Hypothalamus (tissue), 51 donors: ENCODE results near the gene RAP1GAP.
A peak's percentile ranks its signal among the peaks of the same experiment; 100 is the strongest.
"Not testable (repeated sequence)": the region's sequence is repeated elsewhere in the genome, so short reads cannot be mapped to it uniquely, and the experiment has no call there.

Source experiments
- DNase-seq, 51 donors: peaks; one replicate each; lab custom pipeline; 2025; lab: John Stamatoyannopoulos, UW

Gene RAP1GAP

DNA sequence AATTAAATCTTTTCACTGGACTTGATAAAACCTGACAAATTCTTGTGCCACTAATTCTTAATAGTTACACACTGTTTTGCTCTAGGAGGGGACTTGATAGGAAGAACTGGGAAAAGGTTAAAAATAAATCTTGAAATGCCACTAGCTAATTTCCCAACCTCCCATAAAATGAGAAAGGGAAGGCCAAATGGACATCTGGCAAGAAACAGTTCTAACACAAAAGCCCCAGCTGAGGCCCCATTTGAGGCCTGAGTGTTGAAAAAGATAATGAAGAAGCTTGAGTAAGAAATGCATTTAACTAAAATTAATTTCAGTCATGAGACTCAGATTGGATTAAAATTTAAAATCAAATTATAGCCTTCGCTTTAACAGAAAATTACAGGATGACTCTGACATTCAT lies 11.2 kb upstream of the RAP1GAP start:
- DNase-seq = no peak

DNA sequence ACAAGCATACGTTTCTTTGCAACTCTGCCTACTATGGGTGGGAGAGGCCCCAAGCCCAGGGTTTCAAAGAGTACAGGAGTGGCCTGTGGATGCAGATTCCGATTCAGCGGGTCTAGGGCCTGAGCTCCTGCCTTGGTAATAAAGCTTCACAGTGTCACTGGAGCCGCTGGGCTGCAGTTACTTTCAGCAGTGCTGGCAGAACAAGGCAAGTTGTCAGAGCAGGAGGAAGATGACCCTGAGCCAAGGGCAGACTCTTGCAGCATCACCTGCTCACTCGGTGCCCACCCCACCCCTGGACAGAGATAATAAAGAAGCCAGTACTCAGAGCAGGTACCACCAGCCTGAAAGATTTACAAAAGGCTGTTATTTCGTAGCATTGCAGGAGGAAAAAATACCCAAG lies 8.0 kb upstream of the RAP1GAP start:
- DNase-seq = no peak

DNA sequence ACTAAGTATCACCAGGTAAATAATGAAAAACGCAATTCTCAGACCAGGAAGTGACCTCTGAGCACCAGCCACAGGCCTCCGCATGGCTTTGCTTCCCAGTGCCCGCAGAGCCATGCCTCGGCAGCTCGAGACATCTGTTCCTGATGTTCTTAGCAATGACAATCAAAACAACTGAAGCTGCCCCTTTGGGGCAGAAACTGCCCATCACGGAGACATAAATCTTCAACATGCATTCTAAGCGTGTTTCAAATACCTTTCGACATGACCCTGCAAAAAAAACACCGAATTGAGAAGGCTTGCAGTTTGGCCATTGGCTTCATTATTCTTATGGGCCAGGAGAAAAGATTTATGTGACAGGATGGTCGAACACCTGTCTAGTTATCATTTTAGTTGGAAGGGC lies 5.8 kb upstream of the RAP1GAP start:
- no peak for DNase-seq

DNA sequence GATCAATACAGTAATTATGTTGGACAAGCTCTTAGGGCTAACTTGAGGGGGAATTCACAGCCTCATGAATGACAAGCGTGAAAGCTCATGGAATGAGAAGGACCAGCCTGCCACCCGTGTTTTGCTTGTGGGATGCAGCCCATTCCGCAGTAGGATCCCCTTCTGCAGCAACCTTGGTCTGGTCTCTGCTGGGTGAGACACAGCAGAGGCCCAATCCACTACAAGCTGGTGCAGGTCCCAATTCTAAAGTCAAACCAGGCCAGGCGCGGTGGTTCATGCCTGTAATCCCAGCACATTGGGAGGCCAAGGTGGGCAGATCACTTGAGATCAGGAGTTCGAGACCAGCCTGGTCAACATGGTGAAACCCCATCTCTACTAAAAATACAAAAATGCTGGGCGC lies 4.7 kb upstream of the RAP1GAP start:
- not testable (repeated sequence) for DNase-seq

GRCh38 chr1:21673277-21673780 lies 4.2 kb upstream of the RAP1GAP start:
- peak in 15 of 51 donors; percentile 21 to 71 (median 40) for DNase-seq

DNA sequence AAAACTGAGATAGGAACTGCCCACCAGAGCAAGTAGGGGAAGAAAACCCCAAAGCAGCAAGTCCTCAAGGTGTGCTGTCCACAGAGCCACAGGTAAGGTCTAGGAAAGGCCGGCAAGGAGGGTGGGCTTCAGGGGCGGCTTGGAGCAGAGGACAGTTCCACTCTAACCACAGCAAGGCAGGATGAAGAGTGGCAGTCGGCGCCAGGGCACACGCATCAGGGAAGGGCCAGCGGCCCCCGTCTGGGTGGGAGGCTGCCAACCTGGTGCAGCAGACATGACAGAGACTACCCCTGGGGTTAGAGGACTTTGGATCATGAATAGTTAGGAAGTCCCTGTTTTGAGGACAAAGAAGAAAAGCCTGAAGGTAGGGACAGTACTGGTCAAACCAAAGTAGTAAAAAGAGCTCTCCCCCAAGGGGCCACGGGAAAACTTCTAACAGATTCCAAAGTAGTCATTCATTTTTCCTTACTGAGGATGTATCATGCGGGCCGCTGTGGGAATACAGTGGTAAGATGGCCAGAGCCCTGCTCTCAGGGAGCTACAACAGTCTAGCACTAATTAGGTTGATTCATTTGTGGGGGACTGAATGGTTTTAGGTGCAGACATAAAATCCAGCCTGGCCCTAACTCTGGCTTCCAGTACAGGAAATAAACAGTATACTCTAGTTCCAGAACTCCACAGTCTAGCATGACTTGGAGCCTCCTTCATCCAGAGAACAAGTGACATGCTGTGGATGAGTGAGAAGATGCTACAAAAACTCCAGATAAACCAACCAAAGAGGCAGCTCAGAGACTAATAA lies 3.5 kb upstream of the RAP1GAP start:
- no peak for DNase-seq

DNA sequence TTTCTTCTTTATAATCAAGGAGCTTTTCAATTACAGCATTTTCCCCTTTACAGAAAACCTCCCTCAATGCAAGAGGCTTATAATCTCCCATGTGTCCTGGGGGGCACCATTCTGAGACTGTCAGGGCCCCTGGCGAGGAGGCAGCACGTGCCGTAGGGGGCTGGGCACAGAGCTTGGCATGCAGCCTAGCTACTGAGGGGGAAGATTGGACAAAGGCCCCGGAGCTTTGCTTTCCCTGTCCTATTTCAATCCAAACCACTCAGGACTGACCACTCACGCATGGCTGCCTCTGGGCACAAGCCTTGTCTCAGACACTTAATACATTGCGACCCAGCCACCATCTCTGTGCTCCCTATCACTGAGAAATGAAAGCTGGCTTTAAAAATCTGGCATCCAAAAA lies 2.8 kb upstream of the RAP1GAP start:
- peak in 7 of 51 donors; percentile 19 to 36 (median 28) for DNase-seq

GRCh38 chr1:21670956-21671902 lies 2.1 kb upstream of the RAP1GAP start:
- no peak for DNase-seq

DNA sequence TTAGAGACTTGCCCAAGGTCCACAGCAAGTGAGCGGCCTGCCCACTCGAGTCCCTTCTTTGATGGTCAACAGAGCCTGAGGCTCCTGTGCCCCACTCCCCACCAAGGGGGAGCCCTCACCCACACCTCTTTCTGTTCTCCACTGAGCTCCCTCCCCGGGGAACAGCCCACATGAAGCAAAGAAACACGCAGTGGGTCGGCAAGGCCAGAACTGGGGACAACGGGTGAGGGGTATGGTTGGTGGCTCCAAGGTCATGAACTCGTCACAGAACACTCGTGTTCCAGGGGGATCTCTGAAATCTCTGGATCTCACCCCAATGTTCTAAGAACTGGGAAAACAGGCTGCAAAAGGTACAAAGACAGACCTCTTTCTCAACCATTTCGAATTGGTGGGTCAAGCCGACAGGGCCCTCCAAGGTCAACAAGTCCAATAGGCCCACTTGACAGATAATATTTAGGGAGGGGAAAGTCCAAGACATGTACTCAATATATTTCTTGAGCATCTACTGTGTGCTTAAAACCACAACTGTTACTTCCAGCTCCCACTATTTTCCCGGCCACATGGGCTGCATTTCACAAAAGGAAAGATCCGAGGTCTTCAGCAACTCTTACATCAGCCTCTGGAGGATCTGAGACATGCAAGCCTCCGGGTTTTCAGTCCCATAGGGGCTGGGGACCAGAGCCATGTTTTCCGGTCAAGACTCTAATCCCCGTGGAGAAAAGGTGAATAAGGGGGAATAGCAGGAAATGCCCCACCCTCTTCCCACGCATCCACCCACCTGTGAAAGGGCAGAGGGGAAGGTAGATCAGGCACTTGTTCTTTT lies 1.1 kb upstream of the RAP1GAP start:
- no peak for DNase-seq

GRCh38 chr1:21668951-21669257 lies 253 bp downstream of the RAP1GAP start:
- no peak for DNase-seq

- no peak for DNase-seq
Measured at GRCh38 chr1:21668232-21668950, 766 bp downstream of the RAP1GAP start.

- no peak for DNase-seq
Measured at GRCh38 chr1:21667348-21668231, 1.6 kb downstream of the RAP1GAP start.

DNA sequence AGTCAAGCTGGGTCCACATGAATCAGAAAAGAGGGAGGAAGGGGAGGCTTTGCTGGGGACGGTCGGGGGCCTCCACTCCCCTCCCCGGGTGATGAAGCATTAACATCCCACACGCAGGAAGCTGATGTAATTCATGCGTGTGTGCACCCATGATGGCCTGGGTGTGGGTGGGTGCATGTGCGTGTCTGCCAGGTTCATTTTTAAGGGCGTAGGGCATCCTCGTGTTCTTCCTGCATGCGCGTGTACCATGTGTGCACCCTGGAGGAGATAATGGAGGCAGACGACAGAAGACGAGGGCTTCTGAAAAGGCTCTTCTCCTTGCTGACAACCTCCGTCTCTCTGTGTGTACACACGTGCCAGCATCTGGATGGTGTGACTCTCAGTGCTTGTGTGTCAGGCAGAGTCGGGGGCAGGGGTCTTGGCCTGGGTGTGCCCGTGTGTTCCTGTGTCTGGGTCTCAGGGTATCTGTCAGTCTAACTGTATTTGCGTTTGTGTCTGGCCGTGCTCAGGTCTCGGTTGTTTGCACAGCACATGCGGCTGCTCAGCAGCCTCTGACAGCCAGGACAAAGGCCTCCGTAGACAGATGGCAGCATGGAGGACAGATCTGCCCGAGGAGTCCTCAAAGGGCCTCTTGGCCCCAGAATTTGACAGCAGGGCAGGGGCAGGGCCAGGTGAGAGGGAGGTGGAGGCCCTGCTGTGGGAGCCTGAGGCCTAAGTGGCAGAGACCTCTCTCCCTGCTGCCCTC lies 2.4 kb downstream of the RAP1GAP start:
- DNase-seq = peak in 2 of 51 donors; percentile 25 to 62

- no peak for DNase-seq
Measured at GRCh38 chr1:21665711-21666575, 3.2 kb downstream of the RAP1GAP start.

DNA sequence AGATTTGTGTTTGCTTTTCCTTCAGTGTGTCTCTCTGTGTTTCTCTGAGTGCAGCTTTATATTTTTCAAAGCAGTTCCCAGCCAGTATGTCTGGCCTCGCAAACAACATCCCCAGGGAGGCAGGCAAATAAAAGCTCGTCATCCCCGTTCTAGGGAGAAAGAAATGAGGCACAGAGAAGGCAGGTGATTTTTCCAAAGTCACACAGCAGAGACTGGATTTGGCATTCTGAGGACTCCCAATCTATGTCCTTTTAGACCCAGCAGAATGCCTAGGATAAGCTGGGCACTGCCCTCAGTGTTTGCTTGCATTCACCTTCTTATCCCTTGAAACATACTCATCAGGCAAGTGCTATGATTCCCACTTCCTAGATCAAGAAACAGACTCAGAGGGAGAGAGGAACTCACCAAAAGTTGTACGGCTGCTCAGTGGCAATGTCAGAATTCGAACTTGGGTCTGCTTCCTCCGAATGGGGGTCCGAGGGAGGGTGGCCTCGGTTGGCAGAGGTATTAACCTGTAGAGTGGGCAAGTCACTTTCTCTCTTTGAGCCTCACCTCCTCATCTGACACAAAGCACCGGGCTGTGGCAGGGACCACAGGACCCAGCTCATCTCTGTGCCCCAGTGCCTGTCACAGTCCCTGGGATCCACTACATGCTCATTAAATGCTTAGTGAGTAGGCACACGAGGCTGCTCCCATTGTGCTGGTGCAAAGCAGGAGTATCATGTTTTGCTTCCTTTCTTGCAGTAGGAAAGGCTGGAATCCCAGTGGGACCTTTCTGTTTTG lies 4.2 kb downstream of the RAP1GAP start:
- DNase-seq = no peak
